Smooth muscle cell of the pulmonary artery (primary cell): ENCODE measurements around the gene PPWD1. TPM values are rescaled to one million over a fixed set of nuclear protein-coding genes. Genes with fewer than 3 reads are reported as not detected.

Source experiments
- total RNA-seq: library from RNA; depleted of rRNA; stranded (reverse); fragments of >200 nt; gene quantifications from 2 replicates; pipeline ENCODE4 v1.2.3, GENCODE V29; 2014

The PPWD1 gene
- 25.9 and 31.3 TPM in 2 replicates for total RNA-seq

GRCh38 chr5:65562731-65563701 is at the start of gene PPWD1, which contains the start of gene CENPK:
TSS of gene PPWD1 (plus strand) at chr5:65563296. CDS start at chr5:65563311, 15 bp downstream.
TSS of gene CENPK (minus strand) at chr5:65563168. CDS start at chr5:65554907, 8,261 bp downstream.

GRCh38 chr5:65624025-65624570 is 61.0 kb downstream of the PPWD1 start, which contains the start of gene TRIM23:
TSS of gene TRIM23 (minus strand) at chr5:65624333. CDS start at chr5:65624274, 59 bp downstream.

GRCh38 chr5:65624571-65625555 is 61.8 kb downstream of the PPWD1 start, which contains the start of the genes SHLD3 and TRAPPC13:
TSS of gene SHLD3 (plus strand) at chr5:65625027. CDS start at chr5:65629588, 4,561 bp downstream.
TSS of gene TRAPPC13 (plus strand) at chr5:65625027. CDS start at chr5:65625061, 34 bp downstream.

Other genes with a start within 250 kb of the PPWD1 start
- gene ADAMTS6, start 81.4 kb upstream of the PPWD1 start, total RNA-seq, result 85.0 and 90.7 TPM in 2 replicates
- gene CENPK, start 128 bp upstream of the PPWD1 start, total RNA-seq, result 4.7 and 8.3 TPM in 2 replicates
- gene TRIM23, start 61.0 kb downstream of the PPWD1 start, total RNA-seq, result 34.5 and 48.0 TPM in 2 replicates
- gene SHLD3, start 61.7 kb downstream of the PPWD1 start, total RNA-seq, result 1.8 and 2.3 TPM in 2 replicates
- 17.9 and 19.7 TPM in 2 replicates for gene TRAPPC13, start 61.7 kb downstream of the PPWD1 start, total RNA-seq
- 25.3 and 26.1 TPM in 2 replicates for gene SGTB, start 158.8 kb downstream of the PPWD1 start, total RNA-seq
- 37.7 and 51.1 TPM in 2 replicates for gene NLN, start 158.9 kb downstream of the PPWD1 start, total RNA-seq